Measurements from ENCODE around the gene SEMA7A.

SEMA7A gene

GRCh38 chr15:74451861-74452835, 18.4 kb upstream of the SEMA7A start:
- DNase-seq: no peak

DNA sequence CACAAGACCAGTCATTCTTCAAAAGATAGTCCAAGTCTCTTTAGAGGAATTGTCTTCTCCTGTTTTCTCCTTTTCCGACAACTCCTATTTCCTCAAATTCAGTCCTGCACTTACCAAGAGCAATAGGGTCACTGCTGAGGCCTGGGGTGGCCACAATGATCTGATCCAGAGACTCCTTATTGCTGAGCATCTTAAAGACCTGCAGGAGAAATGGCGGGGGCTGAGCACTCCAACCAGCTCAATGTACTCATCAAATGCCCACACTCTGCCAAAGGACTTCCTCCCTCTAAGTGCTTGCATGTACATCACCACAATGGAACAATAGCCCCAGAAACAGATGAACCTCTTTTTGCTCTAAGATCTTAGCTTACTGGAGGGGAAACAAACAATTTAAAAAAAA, 17.6 kb upstream of the SEMA7A start:
- no peak for DNase-seq

DNA sequence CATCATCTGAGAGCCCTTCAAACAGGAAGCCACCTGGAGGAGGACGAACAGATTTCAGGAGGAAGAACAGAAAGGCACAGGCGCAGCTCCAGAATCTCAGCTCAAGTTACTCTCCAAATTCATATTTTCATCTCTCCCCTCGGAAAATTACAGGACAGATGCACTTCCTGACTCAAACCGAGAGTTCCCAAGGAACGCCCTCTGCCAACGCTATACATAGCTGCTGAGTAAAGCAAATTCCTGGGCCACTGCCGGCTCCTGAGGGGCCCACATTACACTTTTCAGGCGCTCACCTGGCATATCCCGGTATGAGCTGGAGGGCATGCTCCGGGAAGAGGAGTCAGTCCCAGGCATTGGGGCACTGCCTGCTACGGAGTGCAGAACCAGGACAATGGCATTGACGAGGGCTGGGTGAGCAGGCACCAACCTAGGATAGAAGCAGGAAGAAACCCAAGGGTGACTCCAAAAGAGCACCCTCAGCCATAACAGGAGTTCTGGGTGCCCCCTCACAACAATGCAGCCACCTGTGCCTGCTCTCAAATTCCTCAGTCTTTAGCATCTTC, 16.0 kb upstream of the SEMA7A start:
- no peak for DNase-seq

- DNase-seq: no peak
Measured at GRCh38 chr15:74449095-74449494, 15.3 kb upstream of the SEMA7A start.

DNA sequence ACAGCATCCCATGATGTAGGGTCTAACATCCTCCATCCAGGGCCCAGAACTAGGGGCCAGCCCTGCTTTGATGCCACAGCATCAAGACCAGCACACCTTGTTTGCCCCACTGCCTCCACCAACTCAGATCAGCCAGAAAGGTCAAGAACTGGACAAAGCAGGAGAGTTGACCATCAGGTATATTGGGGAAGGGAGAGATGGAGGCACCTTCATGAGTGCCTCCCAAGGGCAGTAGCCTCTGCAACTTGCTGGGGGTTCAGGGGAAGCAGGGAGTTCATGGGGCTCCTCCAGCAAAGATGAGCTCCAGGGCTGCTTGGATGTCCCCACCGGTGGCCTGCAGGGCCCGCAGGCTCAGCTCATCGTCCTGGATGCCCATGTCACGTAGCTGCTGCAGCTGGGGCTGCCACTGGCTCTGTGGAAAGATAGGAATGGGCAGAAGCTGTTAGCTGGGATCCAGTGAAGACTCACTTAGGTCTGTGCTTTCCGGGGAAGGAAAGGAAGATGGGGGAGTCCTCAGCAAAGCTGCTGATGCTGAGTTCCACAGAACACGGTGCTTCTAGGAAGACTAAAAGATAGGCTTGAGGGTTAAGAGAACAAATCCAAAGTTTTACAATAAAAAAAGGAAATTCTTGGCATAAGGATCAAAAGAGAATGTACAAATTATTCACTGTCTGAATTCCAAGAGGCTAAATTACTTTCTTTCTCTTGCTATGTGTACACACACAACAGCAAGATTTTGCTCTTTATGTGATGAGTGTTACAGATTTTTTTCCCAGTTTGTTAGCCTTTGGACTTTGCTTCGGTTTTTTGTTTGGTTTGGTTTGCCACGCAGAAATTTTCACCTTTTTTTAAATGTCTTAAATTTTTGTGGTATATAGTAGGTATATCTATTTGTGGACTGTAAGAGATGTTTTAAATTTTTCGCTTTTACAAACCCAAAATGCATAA, 12.3 kb upstream of the SEMA7A start:
- DNase-seq: no peak

DNA sequence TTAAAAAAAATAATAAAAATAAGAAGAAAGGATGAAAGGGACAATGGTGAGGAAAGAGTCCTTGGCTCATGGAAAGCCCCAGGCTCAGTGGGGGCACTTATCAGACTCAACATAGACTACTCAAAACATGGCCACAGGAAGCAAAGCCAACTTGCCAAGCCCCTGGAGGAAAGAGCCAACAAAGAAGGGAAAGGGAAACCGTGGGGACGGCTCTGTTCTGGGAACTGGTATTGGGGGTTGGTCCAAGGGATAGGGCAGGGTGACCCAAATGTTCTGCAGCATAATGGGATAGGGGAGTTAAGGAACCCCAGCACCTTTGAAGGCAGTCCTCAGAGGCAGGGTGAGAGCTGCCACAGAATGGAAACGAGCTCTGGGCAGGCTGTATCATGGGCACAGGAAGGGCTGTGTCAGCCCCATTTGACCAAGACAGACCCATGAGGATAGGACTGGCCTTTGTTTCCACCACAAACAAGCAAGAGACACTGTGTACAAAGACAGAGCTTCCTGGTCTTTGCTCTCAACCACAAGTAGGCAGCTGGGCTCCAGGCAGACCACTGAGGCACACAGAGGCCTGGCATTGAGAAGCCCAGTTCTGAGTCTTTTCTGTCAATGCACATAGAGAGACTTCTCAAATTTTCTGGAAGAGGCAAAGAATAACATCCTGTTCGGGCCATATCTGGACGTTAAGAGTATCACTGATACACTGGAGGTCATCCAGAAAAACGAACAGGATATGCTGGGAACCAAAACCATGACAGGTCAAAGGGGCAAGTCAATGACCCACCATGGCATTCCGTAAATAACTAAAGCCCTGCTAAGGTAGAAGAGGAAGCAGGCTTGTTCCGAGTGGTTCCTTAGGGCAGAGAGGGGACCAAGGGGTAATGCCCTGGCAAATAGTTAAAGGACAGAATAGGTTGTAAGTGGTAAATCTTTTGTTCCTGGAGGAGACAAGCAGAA, 10.6 kb upstream of the SEMA7A start:
- DNase-seq: peak; percentile 42

GRCh38 chr15:74443100-74443909, 9.5 kb upstream of the SEMA7A start:
- DNase-seq: no peak

DNA sequence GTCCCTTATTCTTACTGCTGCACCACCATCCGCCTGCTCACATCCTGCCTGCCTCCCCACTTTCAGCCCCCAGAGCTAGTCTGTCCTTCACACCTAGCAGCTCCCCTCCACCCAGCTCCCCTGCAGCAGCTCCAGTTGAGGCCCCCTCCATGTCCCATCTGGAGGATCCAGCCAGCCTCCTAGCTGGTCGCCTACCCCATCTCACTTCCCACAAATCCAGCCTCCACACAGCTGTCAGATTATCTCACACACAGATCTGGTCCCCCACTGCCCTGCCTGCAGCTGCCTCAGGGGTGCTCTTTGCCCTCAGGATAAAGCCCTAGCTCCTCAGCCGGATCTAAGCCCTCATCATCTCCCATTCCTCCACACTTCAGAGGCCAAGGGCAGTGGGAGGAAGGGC, 8.8 kb upstream of the SEMA7A start:
- DNase-seq: no peak

DNA sequence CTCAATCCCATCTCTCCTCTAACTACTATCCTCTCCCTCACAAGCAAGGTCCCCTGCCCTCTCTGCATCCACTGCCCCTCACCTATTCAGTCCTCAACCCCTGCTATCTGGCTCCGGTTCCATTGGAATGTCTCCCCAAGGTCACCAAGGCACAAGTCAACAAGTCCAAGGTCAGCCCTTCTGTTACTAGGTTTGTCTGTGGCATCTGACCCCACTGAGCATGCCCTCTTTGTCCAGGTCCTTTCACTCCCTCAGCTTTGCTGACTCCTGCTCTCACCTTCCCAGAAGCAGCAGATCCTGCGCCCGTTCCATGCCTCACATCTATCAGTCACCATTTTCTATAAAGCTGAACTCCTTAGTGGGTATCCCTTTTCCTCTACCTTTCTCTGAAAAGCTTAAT, 8.3 kb upstream of the SEMA7A start:
- DNase-seq: no peak

DNA sequence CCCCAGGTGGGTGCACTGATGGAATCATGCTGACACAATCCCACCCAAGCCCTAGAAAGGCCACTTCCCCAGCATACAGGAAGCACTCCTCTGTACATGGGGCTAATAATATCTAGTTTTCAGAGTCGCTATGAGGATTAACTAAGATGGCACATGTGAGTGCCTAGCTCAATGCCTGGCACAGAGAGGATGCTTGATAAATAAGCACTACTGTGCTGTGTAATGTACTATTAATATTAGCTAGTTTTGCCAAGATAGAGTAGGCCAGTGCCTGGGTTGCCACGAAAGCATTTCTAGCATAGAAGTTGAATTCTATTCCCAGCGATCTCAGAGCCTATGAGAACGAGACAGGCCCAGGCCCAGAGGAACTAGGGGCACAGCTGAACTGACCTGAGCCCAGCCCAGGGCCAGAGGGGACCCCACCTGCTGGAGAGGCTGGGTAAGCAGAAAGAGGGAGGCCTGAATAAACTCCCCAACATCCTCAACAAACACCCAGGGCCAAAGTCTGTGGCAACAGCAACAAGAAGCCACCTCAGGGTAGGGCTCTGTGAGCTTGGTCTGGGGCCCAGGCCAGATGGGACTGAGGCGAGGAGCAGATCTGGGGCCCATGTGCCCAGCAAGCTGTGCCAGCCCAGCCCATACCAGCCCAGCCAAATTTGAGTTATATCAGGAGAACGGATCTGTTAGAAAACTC, 7.6 kb upstream of the SEMA7A start:
- peak; percentile 14 for DNase-seq

DNA sequence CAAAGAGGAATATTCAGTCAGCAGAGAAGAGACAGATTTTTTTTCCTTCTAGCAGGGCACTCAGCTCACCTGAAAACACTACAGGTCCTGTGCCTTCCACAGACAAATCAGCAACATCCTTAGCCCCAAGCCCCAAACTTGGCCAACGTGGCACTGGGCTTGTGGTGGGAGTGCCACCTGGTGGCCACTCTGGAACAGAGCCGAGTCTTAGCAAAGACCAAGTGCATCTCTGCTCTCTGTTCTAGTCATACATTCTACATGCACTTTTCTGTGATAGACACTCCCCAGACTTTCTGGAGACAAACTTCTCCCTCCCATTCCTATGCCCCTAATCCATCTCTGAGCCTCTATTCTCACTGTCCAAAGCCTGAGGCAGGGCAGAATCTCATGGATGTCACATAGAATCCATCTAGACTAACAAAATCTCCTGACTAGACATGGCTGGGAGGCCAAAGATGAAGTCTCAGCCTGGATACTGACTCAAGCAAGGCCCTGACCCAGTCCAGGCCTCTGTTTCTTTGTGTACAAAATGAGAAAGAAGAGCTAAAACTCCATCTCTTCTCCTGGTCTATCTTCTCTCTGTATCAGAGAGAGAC, 5.1 kb upstream of the SEMA7A start:
- DNase-seq: peak; percentile 88

DNA sequence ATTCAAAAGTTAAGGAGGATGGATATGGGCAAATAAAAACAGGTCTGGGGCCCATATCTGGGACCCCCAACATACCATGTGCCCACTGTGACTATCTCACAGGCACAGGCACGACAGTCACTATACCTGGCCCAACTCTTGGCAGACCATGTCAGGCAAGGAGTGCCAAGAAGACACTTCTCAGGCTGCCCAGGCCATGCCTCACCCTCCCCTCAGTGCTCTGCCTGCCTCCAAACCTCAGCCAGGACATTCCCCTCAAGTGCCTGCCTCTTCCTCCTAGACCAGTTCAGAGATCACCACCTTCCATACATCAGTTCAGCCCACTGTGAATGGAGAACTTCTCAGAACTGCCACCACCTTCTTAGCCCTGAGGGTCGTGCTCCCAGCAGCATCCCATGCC, 4.4 kb upstream of the SEMA7A start:
- no peak for DNase-seq

- peak; percentile 64 for DNase-seq
Measured at GRCh38 chr15:74434263-74435136, 742 bp upstream of the SEMA7A start.

- no peak for DNase-seq
Measured at GRCh38 chr15:74432968-74433591, 678 bp downstream of the SEMA7A start.

- no peak for DNase-seq
Measured at GRCh38 chr15:74432271-74432967, 1.3 kb downstream of the SEMA7A start.

- no peak for DNase-seq
Measured at GRCh38 chr15:74431645-74432044, 2.1 kb downstream of the SEMA7A start.

GRCh38 chr15:74431116-74431515, 2.6 kb downstream of the SEMA7A start:
- DNase-seq: no peak

- no peak for DNase-seq
Measured at GRCh38 chr15:74430510-74430951, 3.2 kb downstream of the SEMA7A start.

Data from femur (tissue), 1 donor.